GM21825 (cell line): Measurements from ENCODE around the gene ATP10A.

ENCODE experiments used
- ATAC-seq: cut with Tn5 transposase; IDR thresholded peaks from one replicate; pipeline ENCODE4 v1.9.1; 2021; ENCODE audit warnings: mild to moderate bottlenecking, moderate library complexity; ENCODE audit not compliant: unreplicated experiment

ATP10A gene

GRCh38 chr15:25727116-25727515 is 136.0 kb downstream of the ATP10A start:
- no peak for ATAC-seq

- ATAC-seq: no peak
These were observed 137.4 kb downstream of the ATP10A start for GRCh38 chr15:25725758-25726157.

GRCh38 chr15:25724899-25725298 is 138.2 kb downstream of the ATP10A start:
- no peak for ATAC-seq

GRCh38 chr15:25721605-25721955 is 141.5 kb downstream of the ATP10A start:
- ATAC-seq: no peak

- no peak for ATAC-seq
These were observed 143.8 kb downstream of the ATP10A start for GRCh38 chr15:25719101-25719985.

- no peak for ATAC-seq
These were observed 144.5 kb downstream of the ATP10A start for GRCh38 chr15:25718597-25718996.

GRCh38 chr15:25718169-25718536 is 145.0 kb downstream of the ATP10A start:
- no peak for ATAC-seq

GRCh38 chr15:25717457-25718168 is 145.5 kb downstream of the ATP10A start:
- ATAC-seq: peak; percentile 66

GRCh38 chr15:25717127-25717456 is 146.0 kb downstream of the ATP10A start:
- ATAC-seq: no peak

- no peak for ATAC-seq
These were observed 146.6 kb downstream of the ATP10A start for GRCh38 chr15:25716414-25717126.

- no peak for ATAC-seq
These were observed 147.4 kb downstream of the ATP10A start for GRCh38 chr15:25715536-25716413.

GRCh38 chr15:25714538-25714840 is 148.6 kb downstream of the ATP10A start:
- no peak for ATAC-seq

- ATAC-seq: no peak
These were observed 149.2 kb downstream of the ATP10A start for GRCh38 chr15:25713736-25714537.

GRCh38 chr15:25712961-25713355 is 150.2 kb downstream of the ATP10A start:
- ATAC-seq: no peak

- ATAC-seq: no peak
These were observed 150.8 kb downstream of the ATP10A start for GRCh38 chr15:25712192-25712960.

GRCh38 chr15:25711691-25712090 is 151.4 kb downstream of the ATP10A start:
- ATAC-seq: no peak

- no peak for ATAC-seq
These were observed 152.0 kb downstream of the ATP10A start for GRCh38 chr15:25711164-25711563.

- ATAC-seq: peak; percentile 64
These were observed 152.9 kb downstream of the ATP10A start for GRCh38 chr15:25710184-25710583.

GRCh38 chr15:25709437-25710159 is 153.5 kb downstream of the ATP10A start:
- no peak for ATAC-seq
